ENCODE measurements around the gene HNRNPUL2. TPM values are rescaled to one million over a fixed set of nuclear protein-coding genes. Genes with fewer than 3 reads are reported as not detected.

Gene HNRNPUL2
- total RNA-seq, 1 experiment from 2014 or later, result 47.3 TPM

- Histone ChIP-seq H3K4me3 (ENCODE audit: low read depth in 2 of 2, low read length in 2 of 2) (peak within 1 kb of the TSS; percentile 78 to 89), H3K36me3 (ENCODE audit: control insufficient read depth, insufficient read depth, low read length) (no peaks in the 10 kb centered on the region; the same call in 1 of the 2 replicates), H3K9me3 (ENCODE audit: control insufficient read depth, insufficient read depth, low read depth, low read length) (no peaks in the 10 kb centered on the region), H3K27ac (ENCODE audit: low read length) (peak within 1 kb of the TSS; percentile 93), H3K27me3 (ENCODE audit: control insufficient read depth, insufficient read depth, low read length) (no peaks in the 10 kb centered on the region), H3K4me1 (ENCODE audit: control insufficient read depth, insufficient read depth, low read length) (peaks cover 30% of the 10 kb centered on the region)
- ChIA-PET CTCF (interaction anchor here (0.6 kb wide), 1 partner anchor 82 kb away, joined by 5 read pairs; no protein-coding TSS in a partner anchor), POLR2A (interaction anchor here (0.7 kb wide), 1 partner anchor 288 kb away, joined by 3 read pairs; no protein-coding TSS in a partner anchor)
- no peak for DNase-seq (ENCODE audit: low read depth, low spot score)
- intact Hi-C loops (cut with micrococcal nuclease; ENCODE audit: unreplicated experiment), result no loop called here
- no peak for TF ChIP-seq TCF7L2 (IDR thresholded peaks at IDR 0.05; ENCODE audit: low read depth, low read length)
- TF ChIP-seq REST (IDR thresholded peaks at IDR 0.05; ENCODE audit: insufficient read depth in 1 of 2, low read depth in 2 of 2, low read length in 1 of 2), result no peak
- TF ChIP-seq SIN3A (IDR thresholded peaks at IDR 0.05; ENCODE audit: borderline replicate concordance, insufficient read depth, low read depth, low read length), result 0 out of 2 replicates have a peak, but pooled peaks have one; percentile 63
- peak; percentile 25 for TF ChIP-seq POLR2AphosphoS5 (IDR thresholded peaks at IDR 0.05; ENCODE audit: low read depth, low read length)
- BruUV-seq (replicated peaks), result no TSS peak
- ATAC-seq, result peak; percentile 76
- in situ Hi-C loops (cut with HindIII; ENCODE audit: low pct_unique_long_range_greater_than_20kb, low sequenced_read_pairs), result no loop called here
Measured at GRCh38 chr11:62671608-62672389, 55.5 kb downstream of the HNRNPUL2 start, which contains the start of the genes LBHD1 and UQCC3. LBHD1 (minus strand) TSS chr11:62672267; CDS start chr11:62670031, 2,236 bp downstream. UQCC3 (plus strand) TSS chr11:62671673; CDS start chr11:62671746, 73 bp downstream.

GRCh38 chr11:62671236-62671607 is 56.0 kb downstream of the HNRNPUL2 start:
- ChIA-PET POLR2A (interaction anchor here (0.7 kb wide), 1 partner anchor 288 kb away, joined by 3 read pairs; no protein-coding TSS in a partner anchor), CTCF (interaction anchor here (0.6 kb wide), 1 partner anchor 107 kb away, joined by 5 read pairs; no protein-coding TSS in a partner anchor)
- H3K4me3 ChIP-seq (ENCODE audit: low read depth in 2 of 2, low read length in 2 of 2), result peak overlapping the region; percentile 78 to 89
- H3K9me3 ChIP-seq (ENCODE audit: control insufficient read depth, insufficient read depth, low read depth, low read length), result no peaks in the 10 kb centered on the region
- in situ Hi-C loops (cut with HindIII; ENCODE audit: low pct_unique_long_range_greater_than_20kb, low sequenced_read_pairs) (no loop called here), intact Hi-C loops (cut with micrococcal nuclease; ENCODE audit: unreplicated experiment) (no loop called here)
- peak overlapping the region; percentile 93 for H3K27ac ChIP-seq (ENCODE audit: low read length)
- H3K27me3 ChIP-seq (ENCODE audit: control insufficient read depth, insufficient read depth, low read length), result no peaks in the 10 kb centered on the region
- peaks cover 33% of the 10 kb centered on the region for H3K4me1 ChIP-seq (ENCODE audit: control insufficient read depth, insufficient read depth, low read length)
- no TSS peak for BruUV-seq (replicated peaks)
- H3K36me3 ChIP-seq (ENCODE audit: control insufficient read depth, insufficient read depth, low read length), result peaks cover 2% of the 10 kb centered on the region; the same call in 1 of the 2 replicates
- TF ChIP-seq SIN3A (IDR thresholded peaks at IDR 0.05; ENCODE audit: borderline replicate concordance, insufficient read depth, low read depth, low read length) (0 out of 2 replicates have a peak, but pooled peaks have one; percentile 35), POLR2AphosphoS5 (IDR thresholded peaks at IDR 0.05; ENCODE audit: low read depth, low read length) (no peak)
- peak; percentile 29 for ATAC-seq
- no peak for DNase-seq (ENCODE audit: low read depth, low spot score)

DNA sequence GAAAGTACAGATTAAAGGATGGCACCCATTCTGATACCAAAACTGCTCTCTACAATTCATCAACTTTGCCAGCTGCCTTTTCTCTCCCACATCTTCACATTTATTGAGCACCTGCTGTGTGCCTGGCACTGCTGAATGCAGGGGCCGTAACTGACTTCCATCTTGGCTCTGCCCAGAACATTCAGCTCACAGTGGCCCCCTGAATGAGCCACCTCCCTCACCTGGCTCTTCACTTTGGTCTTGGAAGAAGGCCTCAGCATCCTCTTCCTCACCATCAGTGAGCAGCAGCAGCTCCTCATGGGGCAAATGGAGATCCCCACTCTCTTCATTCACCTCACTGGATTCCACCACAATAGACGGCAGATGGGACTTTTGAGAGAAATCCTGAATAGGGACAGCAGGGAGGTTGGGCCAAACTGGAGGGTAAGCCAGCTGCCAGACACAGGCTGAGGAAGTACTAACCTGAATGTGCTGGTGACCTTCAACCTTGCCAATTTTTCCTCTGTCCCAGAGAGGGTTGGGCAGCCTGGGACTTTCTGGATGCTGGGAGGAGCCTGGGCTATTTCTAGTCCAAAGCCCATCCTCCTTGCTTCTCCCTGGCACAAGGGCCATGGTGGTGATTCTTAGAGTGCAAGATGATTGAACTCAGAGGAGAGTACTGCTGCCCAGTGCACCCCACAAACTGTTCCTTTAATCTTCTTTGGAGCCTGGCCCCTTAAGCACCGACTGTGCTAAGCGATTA is 57.7 kb downstream of the HNRNPUL2 start:
- TF ChIP-seq CTCF (IDR thresholded peaks at IDR 0.05) (no peak), SIN3A (IDR thresholded peaks at IDR 0.05; ENCODE audit: borderline replicate concordance, insufficient read depth, low read depth, low read length) (no peak), POLR2AphosphoS5 (IDR thresholded peaks at IDR 0.05; ENCODE audit: low read depth, low read length) (no peak), REST (IDR thresholded peaks at IDR 0.05; ENCODE audit: insufficient read depth in 1 of 2, low read depth in 2 of 2, low read length in 1 of 2) (no peak), TCF7L2 (IDR thresholded peaks at IDR 0.05; ENCODE audit: low read depth, low read length) (no peak)
- in situ Hi-C loops (cut with HindIII; ENCODE audit: low pct_unique_long_range_greater_than_20kb, low sequenced_read_pairs), result no loop called here
- ChIA-PET CTCF (no interaction called here), POLR2A (interaction anchor here (0.6 to 0.7 kb wide), 5 partner anchors 18 to 695 kb away, joined by 3 to 6 read pairs (median 4); partner anchors contain the start of gene POLR2G)
- Histone ChIP-seq H3K36me3 (ENCODE audit: control insufficient read depth, insufficient read depth, low read length) (peaks cover 3% of the 10 kb centered on the region; the same call in 1 of the 2 replicates), H3K4me1 (ENCODE audit: control insufficient read depth, insufficient read depth, low read length) (peaks cover 33% of the 10 kb centered on the region), H3K9me3 (ENCODE audit: control insufficient read depth, insufficient read depth, low read depth, low read length) (no peaks in the 10 kb centered on the region), H3K4me3 (ENCODE audit: low read depth in 2 of 2, low read length in 2 of 2) (peak overlapping the region; percentile 78 to 89), H3K27me3 (ENCODE audit: control insufficient read depth, insufficient read depth, low read length) (no peaks in the 10 kb centered on the region), H3K27ac (ENCODE audit: low read length) (peak overlapping the region; percentile 82)
- DNase-seq (ENCODE audit: low read depth, low spot score), result no peak
- ATAC-seq, result peak; percentile 7
- no TSS peak for BruUV-seq (replicated peaks)
- intact Hi-C loops (cut with micrococcal nuclease; ENCODE audit: unreplicated experiment), result no loop called here
